Bronchial epithelial cell (primary cell): ENCODE data around the gene NTS. TPM values are rescaled to one million over a fixed set of nuclear protein-coding genes. Genes with fewer than 3 reads are reported as not detected.

Experiments used
- DNase-seq: peaks from one replicate; pipeline ENCODE4 v3.0.0-alpha.2; 2010; ENCODE audit warnings: low read depth
- FAIRE-seq: peaks from 2 replicates; lab custom pipeline; 2011; peaks lifted over from hg19 to GRCh38; lab: Jason Lieb, UNC
- H3K27me3 ChIP-seq: 2 replicates; pipeline ENCODE4 v1.5.1; 2011; ENCODE audit warnings: low read length; ENCODE audit not compliant: control insufficient read depth, insufficient read depth
- H3K36me3 ChIP-seq: 2 replicates; pipeline ENCODE4 v1.5.1; 2011; ENCODE audit warnings: low read length; ENCODE audit not compliant: control insufficient read depth, insufficient read depth
- H3K4me3 ChIP-seq: 2 replicates; pipeline ENCODE4 v1.5.1; 2011; ENCODE audit warnings: mild to moderate bottlenecking, low read depth, low read length, control low read depth
- CTCF ChIP-seq: IDR thresholded peaks from 2 replicates; pipeline ENCODE4 v1.5.1; 2011; ENCODE audit warnings: mild to moderate bottlenecking, moderate library complexity, low read length, control low read depth, inconsistent platforms; ENCODE audit not compliant: insufficient read depth, severe bottlenecking
- total RNA-seq: library from RNA; depleted of rRNA; stranded (reverse); fragments of >200 nt; gene quantifications from 2 replicates; pipeline ENCODE4 v1.2.1, GENCODE V29; 2014

The NTS gene
- total RNA-seq, 1 donor from 2014 or later: not detected

DNA sequence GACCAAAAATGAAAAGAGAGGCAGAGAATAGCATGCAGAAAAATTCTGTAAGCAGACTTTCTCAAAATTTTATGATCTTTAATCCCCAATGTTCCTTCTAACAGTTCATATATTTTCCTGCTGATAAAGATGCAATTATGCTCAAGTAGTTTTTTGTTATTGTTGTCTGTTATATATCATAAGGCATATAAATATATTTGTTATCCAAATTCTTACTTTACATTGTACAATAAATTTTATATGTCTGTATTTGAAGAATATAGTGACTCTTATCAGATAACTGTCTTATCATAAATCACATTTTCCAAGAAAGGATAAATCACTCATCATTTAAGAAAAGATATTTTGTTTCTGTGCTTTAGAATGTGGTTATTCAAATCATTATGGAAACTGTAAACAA is 40.5 kb upstream of the NTS start:
- DNase-seq (no peak), FAIRE-seq (no peak)
- no peak for TF ChIP-seq CTCF
- Histone ChIP-seq H3K36me3 (no peaks in the 10 kb centered on the region), H3K27me3 (no peaks in the 10 kb centered on the region), H3K4me3 (no peak overlapping the region)

DNA sequence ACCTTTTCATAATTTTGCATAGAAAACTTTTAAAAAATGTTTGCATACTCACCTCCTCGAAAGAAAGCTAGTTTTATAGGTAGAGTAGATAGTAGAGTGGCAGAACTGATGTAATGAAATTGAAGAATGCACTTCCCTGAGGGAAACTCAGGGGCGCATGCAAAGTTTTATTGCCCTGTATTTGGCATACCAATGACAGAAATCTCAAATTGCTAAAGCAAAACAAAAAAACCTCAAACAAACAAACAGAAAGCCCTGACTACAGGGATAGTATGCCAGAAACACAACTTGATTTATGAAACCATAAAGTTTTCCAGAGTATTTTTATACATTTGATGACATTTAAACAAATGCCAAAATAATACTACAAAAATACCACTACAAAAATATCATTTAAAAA is 39.7 kb upstream of the NTS start:
- H3K36me3 ChIP-seq: no peaks in the 10 kb centered on the region
- no peak for TF ChIP-seq CTCF
- no peak for FAIRE-seq
- H3K27me3 ChIP-seq: no peaks in the 10 kb centered on the region
- DNase-seq: no peak
- peak overlapping the region; percentile 60 for H3K4me3 ChIP-seq

DNA sequence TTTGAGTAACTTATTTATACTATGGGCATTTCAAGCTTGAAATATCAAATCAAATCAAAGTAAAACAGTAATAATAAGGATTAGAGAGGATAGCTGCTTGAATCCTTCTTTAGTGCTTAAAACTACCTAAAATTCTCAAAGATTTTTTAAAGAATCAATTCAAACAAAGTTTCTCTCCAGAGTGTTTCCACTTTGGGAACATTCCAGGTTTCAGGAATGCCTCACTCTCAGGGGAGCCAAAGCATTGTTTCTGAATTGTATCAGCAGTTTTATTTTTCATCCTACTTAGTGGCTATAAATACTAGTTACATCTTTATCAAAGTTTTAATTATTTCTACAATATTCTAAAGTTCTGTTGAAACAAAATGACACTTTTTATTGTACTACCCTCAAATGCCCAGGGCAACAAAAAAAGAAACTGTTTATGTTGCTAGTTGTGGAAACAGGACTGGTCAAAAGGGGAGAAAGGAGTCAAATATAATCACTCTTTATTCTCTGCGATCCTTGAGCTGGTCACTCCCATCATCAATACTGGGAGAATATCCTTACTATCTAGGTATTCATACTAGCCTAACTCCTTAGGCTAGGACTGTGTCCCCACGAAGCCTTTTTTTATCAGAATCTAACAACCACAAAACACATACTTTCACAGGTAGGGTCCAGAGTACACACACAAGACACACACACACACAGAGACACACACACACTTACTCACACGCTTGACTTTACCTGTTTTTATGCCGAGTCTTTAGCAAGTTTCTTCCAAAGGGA is 38.5 kb upstream of the NTS start:
- DNase-seq (peak; percentile 44), FAIRE-seq (no peak)
- Histone ChIP-seq H3K4me3 (peak overlapping the region; percentile 60), H3K36me3 (no peaks in the 10 kb centered on the region), H3K27me3 (no peaks in the 10 kb centered on the region)
- no peak for TF ChIP-seq CTCF

DNA sequence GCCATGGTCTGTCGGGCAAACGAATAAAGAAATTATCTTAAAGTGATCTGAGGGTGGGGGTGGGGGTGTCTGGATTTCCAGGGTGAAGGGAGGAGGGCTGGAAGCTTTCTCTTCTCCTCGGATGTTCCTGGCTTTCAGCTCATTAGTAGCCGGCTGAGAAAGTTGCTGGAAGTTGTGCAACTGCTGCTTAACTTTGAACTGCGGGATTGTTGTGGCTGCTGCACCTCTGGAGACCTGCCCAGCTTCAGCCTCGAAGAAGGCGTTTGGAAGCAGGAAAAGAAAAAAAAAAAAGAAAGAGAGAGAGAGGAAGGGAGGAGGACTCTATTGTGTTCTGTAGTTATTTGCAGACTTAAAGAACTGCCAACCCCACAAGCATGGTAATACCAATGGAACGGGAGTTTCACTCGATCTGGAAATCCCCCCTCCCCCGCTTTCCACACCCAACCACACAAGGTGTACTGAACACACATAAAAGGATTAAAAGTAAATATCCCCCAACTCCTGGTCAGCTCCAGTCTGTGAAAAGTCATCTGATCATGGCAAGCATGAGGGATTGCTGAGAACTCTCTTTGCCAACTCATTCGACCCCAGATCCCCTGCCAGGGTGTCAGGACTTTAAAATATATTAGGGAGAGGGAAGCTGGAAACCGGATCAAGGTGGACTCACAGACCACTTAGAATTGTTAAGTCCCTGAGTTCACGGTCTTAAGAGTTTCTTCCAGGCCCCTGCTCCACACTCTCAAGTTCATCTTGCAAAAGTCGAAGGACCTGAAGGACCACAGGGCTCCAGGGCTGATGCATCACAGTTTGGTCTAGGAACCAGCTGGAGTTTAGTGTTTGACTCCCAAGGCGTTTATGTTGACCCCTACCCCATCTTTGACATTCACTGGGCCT is 37.7 kb upstream of the NTS start, which contains the start of gene RASSF9:
Gene RASSF9 (minus strand): TSS at position 213 of the 894 bp plus-strand sequence. CDS start 208 bp downstream, at position 5.
- DNase-seq: peak; percentile 83
- peak within 1 kb of the TSS; percentile 60 for H3K4me3 ChIP-seq
- no peaks in the 10 kb centered on the region for H3K27me3 ChIP-seq
- TF ChIP-seq CTCF: no peak
- H3K36me3 ChIP-seq: no peaks in the 10 kb centered on the region
- FAIRE-seq: no peak

DNA sequence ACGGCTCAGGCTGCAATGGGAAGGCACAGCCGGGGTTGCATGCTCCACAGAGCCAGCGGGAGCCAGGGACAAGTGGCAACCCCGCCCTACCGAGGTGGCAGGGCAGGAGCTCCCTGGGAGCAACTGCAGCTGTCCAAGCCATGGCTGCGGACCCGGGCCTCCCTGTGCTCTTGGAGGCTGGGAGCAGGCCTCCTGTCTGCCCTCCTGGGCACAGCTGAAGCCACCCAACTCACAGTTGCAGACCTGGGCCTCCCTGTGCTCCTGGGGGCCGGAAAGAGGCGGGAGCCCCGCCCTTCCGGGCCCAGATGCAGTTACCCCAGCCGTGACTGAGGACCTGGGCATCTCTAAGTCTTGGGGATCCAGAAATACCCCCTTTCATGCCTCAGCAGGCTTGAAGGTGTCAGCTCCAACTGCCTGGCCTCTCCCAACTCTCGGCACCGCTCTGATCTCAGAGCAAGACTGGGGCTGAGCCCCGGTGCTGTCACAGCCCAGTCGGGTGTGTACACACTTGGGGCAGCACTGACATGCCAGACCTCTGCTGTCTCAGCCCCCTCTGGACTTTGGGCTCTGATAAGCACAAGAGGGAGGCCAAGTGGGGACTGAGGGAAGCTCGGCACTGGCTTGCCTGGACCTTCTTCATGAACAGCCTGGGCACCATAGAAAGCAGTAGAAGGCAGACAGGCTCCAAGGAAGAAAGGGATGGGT is 30.3 kb upstream of the NTS start:
- Histone ChIP-seq H3K27me3 (no peaks in the 10 kb centered on the region), H3K4me3 (no peak overlapping the region), H3K36me3 (no peaks in the 10 kb centered on the region)
- no peak for FAIRE-seq
- DNase-seq: no peak
- TF ChIP-seq CTCF: no peak
